ENCODE results near the gene DPM3. TPM values are rescaled to one million over a fixed set of nuclear protein-coding genes. Genes with fewer than 3 reads are reported as not detected.

The DPM3 gene
- total and polyA plus RNA-seq, 2 of the 13 experiments (the other 11 are each of a cell fraction or from before 2014, with no cell fraction given): 23.2 to 53.4 TPM

- TF ChIP-seq GLMP (CRISPR knock-in tag; IDR thresholded peaks at IDR 0.05; ENCODE audit: borderline replicate concordance): no peak
- TF ChIP-seq ETV6 (CRISPR knock-in tag; conservative IDR thresholded peaks at IDR 0.05): no peak
- no peak for TF ChIP-seq CAMTA2 (CRISPR knock-in tag; IDR thresholded peaks at IDR 0.05; ENCODE audit: borderline replicate concordance)
- TF ChIP-seq ZNF709 (CRISPR knock-in tag; IDR thresholded peaks at IDR 0.05): no peak
- TF ChIP-seq KMT2B (CRISPR knock-in tag; IDR thresholded peaks at IDR 0.05): no peak
- no peak for TF ChIP-seq E2F2 (CRISPR knock-in tag; IDR thresholded peaks at IDR 0.05; ENCODE audit: borderline replicate concordance)
- no peak; the same call in 1 of the 2 replicates for TF ChIP-seq ZNF275 (CRISPR knock-in tag; IDR thresholded peaks at IDR 0.05; ENCODE audit: borderline replicate concordance)
- no peak for TF ChIP-seq KDM5A (IDR thresholded peaks at IDR 0.05; ENCODE audit: borderline replicate concordance, low read length)
- no peak for TF ChIP-seq KDM2A (CRISPR knock-in tag; IDR thresholded peaks at IDR 0.05; ENCODE audit: borderline replicate concordance, low read depth)
- TF ChIP-seq NFATC3 (CRISPR knock-in tag; IDR thresholded peaks at IDR 0.05): no peak
- TF ChIP-seq SOX13 (IDR thresholded peaks at IDR 0.05): no peak
- TF ChIP-seq SOX13 (CRISPR knock-in tag; conservative IDR thresholded peaks at IDR 0.05 in 1 of 2, IDR thresholded peaks at IDR 0.05 in 1 of 2): no peak
- TF ChIP-seq RAD21 (CRISPR knock-in tag; IDR thresholded peaks at IDR 0.05): no peak
- TF ChIP-seq SP1 (IDR thresholded peaks at IDR 0.05): no peak
- TF ChIP-seq SP1 (CRISPR knock-in tag; IDR thresholded peaks at IDR 0.05): no peak
- no peak for TF ChIP-seq ZNF746 (CRISPR knock-in tag; IDR thresholded peaks at IDR 0.05)
- no peak for TF ChIP-seq NFIC (IDR thresholded peaks at IDR 0.05; ENCODE audit: low read length)
- TF ChIP-seq DNMT1 (CRISPR knock-in tag; IDR thresholded peaks at IDR 0.05): no peak
- TF ChIP-seq ZNF562 (CRISPR knock-in tag; IDR thresholded peaks at IDR 0.05; ENCODE audit: borderline replicate concordance): no peak
- no peak for TF ChIP-seq ZNF343 (CRISPR knock-in tag; IDR thresholded peaks at IDR 0.05)
- no peak for TF ChIP-seq CTCF (CRISPR knock-in tag; IDR thresholded peaks at IDR 0.05)
- peak; percentile 52; the same call in 1 of the 2 replicates for TF ChIP-seq RBFOX2 (IDR thresholded peaks at IDR 0.05; ENCODE audit: low read depth, low read length)
- no peak for TF ChIP-seq ZNF558 (CRISPR knock-in tag; IDR thresholded peaks at IDR 0.05; ENCODE audit: borderline replicate concordance)
- TF ChIP-seq CHD4 (IDR thresholded peaks at IDR 0.05; ENCODE audit: borderline replicate concordance, low read length): no peak
- no peak for TF ChIP-seq ZNF205 (CRISPR knock-in tag; IDR thresholded peaks at IDR 0.05)
Observed at GRCh38 chr1:155133799-155134281, 6.5 kb downstream of the DPM3 start (continued).
